Measurements from ENCODE around the gene MTTP.

Gene MTTP

DNA sequence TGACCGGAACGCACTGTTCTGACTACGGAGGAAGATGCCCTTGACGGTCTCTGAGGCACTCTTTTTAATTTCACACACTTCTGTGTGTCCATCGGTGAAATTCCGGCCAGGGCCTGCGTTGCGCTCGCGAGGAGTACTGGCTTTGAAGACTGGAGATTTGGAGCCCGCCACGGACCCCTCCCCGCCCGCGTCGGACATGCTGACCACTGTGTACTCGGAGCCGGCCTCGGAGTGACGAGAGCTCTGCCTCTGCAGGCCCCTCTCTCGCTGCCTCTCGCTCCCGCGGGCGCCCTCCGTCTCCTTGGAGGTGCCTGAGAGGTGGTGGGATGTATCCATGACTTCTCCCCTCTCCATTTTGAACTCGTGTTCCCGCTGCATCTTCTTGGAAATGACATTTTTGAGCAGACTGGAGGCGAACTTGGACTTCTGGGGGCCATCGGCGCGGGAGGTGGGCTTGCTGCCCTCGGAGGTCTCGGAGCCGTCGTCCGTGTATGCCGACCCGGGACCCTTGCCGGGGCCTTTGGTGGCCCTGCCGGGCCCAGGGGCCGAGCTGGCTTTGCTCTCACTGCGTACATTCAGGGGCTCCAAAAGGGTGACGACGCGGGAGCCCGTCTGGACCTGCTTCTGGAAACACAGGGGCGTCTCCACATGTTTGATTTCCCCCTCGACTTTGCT lies 77.3 kb downstream of the MTTP start:
- H3K4me2 ChIP-seq (ENCODE audit: low read length), result no peak overlapping the region
- peaks cover 10% of the 10 kb centered on the region for H3K4me1 ChIP-seq (ENCODE audit: insufficient read depth, low read length, severe bottlenecking)
- H3K27me3 ChIP-seq (ENCODE audit: insufficient read depth, low read length), result no peaks in the 10 kb centered on the region
- H3K79me2 ChIP-seq (ENCODE audit: insufficient read depth, low read length), result no peaks in the 10 kb centered on the region
- H3K9me2 ChIP-seq (ENCODE audit: low read depth, low read length), result no peaks in the 10 kb centered on the region
- no peaks in the 10 kb centered on the region for H3F3A ChIP-seq (ENCODE audit: insufficient read depth, low read length)
- H3K36me3 ChIP-seq (ENCODE audit: insufficient read depth, low read length), result no peaks in the 10 kb centered on the region
- H3K27ac ChIP-seq (ENCODE audit: low read depth, low read length, poor library complexity, severe bottlenecking), result no peak overlapping the region
- no peaks in the 10 kb centered on the region for H4K20me1 ChIP-seq (ENCODE audit: insufficient read depth, low read length)
- H3K4me3 ChIP-seq (ENCODE audit: low read depth, low read length, poor library complexity, severe bottlenecking), result no peak overlapping the region
- H2AFZ ChIP-seq (ENCODE audit: low read length), result no peak overlapping the region
- H3K9ac ChIP-seq (ENCODE audit: low read length), result no peak overlapping the region
- no peak for TF ChIP-seq EZH2 (IDR thresholded peaks at IDR 0.05; ENCODE audit: borderline replicate concordance, low read length)
- TF ChIP-seq, protein P1, sequence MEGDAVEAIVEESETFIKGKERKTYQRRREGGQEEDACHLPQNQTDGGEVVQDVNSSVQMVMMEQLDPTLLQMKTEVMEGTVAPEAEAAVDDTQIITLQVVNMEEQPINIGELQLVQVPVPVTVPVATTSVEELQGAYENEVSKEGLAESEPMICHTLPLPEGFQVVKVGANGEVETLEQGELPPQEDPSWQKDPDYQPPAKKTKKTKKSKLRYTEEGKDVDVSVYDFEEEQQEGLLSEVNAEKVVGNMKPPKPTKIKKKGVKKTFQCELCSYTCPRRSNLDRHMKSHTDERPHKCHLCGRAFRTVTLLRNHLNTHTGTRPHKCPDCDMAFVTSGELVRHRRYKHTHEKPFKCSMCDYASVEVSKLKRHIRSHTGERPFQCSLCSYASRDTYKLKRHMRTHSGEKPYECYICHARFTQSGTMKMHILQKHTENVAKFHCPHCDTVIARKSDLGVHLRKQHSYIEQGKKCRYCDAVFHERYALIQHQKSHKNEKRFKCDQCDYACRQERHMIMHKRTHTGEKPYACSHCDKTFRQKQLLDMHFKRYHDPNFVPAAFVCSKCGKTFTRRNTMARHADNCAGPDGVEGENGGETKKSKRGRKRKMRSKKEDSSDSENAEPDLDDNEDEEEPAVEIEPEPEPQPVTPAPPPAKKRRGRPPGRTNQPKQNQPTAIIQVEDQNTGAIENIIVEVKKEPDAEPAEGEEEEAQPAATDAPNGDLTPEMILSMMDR (IDR thresholded peaks at IDR 0.05; ENCODE audit: low read length), result no peak
- no peaks in the 10 kb centered on the region for H3K9me3 ChIP-seq (ENCODE audit: low read length)

DNA sequence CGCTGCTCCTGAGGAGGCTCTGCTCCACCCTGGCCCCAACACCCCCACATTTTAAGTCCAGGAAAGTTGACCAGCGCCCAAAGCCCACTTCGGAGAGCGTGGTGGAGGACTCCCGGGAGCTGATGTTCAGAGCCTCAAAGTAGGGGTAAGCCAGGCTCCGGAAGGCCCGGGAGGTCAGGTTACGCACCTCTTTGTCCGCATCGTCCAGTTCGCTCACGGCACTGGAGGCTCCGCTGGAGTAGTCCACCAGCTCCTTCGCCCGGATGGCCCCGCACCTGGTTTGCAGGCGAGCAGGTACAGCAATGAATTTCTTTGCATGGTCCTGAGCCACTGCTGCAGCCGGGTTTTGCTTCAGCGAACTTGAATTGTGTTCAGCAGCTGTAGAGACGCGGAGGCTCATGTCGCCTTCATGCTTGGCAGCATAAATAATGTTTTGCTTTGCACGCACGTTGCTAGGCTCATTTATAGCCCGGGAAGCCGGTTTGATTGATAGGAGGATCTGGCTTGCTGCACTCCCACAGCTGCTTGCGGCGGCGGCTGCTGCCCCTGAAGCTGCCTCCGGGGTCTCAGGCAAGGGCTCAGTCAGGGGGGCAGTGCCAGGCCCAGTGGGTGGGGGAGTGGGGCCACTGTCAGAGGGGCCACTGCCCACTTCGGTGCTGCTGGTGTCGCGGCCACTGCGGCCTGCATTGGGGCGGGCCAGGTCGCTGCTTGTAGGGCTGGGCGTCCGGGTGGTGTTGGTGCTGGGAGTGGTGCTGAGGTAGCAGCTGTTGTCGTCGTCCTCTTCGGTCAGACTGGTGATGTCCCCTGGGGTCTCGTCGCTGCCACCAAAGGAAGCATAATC lies 78.2 kb downstream of the MTTP start:
- peak overlapping the region; percentile 23 for H3K4me3 ChIP-seq (ENCODE audit: low read depth, low read length, poor library complexity, severe bottlenecking)
- H3K4me2 ChIP-seq (ENCODE audit: low read length), result peak overlapping the region; percentile 6; the same call in 1 of the 2 replicates
- H3K9me3 ChIP-seq (ENCODE audit: low read length), result no peaks in the 10 kb centered on the region
- H3K79me2 ChIP-seq (ENCODE audit: insufficient read depth, low read length), result no peaks in the 10 kb centered on the region
- no peaks in the 10 kb centered on the region for H3K36me3 ChIP-seq (ENCODE audit: insufficient read depth, low read length)
- H3F3A ChIP-seq (ENCODE audit: insufficient read depth, low read length), result no peaks in the 10 kb centered on the region
- peaks cover 10% of the 10 kb centered on the region for H3K4me1 ChIP-seq (ENCODE audit: insufficient read depth, low read length, severe bottlenecking)
- no peak overlapping the region for H3K9ac ChIP-seq (ENCODE audit: low read length)
- H3K27me3 ChIP-seq (ENCODE audit: insufficient read depth, low read length), result no peaks in the 10 kb centered on the region
- no peak overlapping the region for H3K27ac ChIP-seq (ENCODE audit: low read depth, low read length, poor library complexity, severe bottlenecking)
- no peaks in the 10 kb centered on the region for H3K9me2 ChIP-seq (ENCODE audit: low read depth, low read length)
- no peaks in the 10 kb centered on the region for H4K20me1 ChIP-seq (ENCODE audit: insufficient read depth, low read length)
- TF ChIP-seq EZH2 (IDR thresholded peaks at IDR 0.05; ENCODE audit: borderline replicate concordance, low read length), result no peak
- TF ChIP-seq, protein P1 (IDR thresholded peaks at IDR 0.05; ENCODE audit: low read length), result no peak
- no peak overlapping the region for H2AFZ ChIP-seq (ENCODE audit: low read length)

DNA sequence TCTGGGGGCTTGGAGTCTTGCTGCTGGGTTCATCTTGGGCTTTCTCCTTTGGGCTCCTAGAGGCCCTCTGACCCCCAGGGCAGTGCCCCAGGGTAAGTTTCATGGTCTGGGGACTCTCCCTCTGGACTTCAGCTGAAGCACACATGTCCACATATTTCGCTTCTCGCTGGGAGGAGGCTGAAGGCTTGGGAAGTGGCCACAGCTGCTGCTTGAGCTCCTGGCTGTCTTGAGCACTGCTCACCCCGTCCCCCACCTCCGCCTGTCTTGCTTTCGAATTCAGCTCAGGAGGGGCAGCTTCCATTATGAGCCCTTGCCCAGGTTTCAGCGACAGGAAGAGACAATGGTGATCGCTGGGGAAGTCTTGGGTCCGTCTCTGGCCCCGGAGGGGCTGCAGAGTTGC lies 79.3 kb downstream of the MTTP start:
- H3K9me3 ChIP-seq (ENCODE audit: low read length), result no peaks in the 10 kb centered on the region
- no peak overlapping the region for H3K9ac ChIP-seq (ENCODE audit: low read length)
- no peaks in the 10 kb centered on the region for H3F3A ChIP-seq (ENCODE audit: insufficient read depth, low read length)
- TF ChIP-seq, protein P1 (IDR thresholded peaks at IDR 0.05; ENCODE audit: low read length), result no peak
- no peak for TF ChIP-seq EZH2 (IDR thresholded peaks at IDR 0.05; ENCODE audit: borderline replicate concordance, low read length)
- H2AFZ ChIP-seq (ENCODE audit: low read length), result no peak overlapping the region
- no peaks in the 10 kb centered on the region for H3K36me3 ChIP-seq (ENCODE audit: insufficient read depth, low read length)
- H3K79me2 ChIP-seq (ENCODE audit: insufficient read depth, low read length), result no peaks in the 10 kb centered on the region
- H3K4me2 ChIP-seq (ENCODE audit: low read length), result no peak overlapping the region
- no peaks in the 10 kb centered on the region for H4K20me1 ChIP-seq (ENCODE audit: insufficient read depth, low read length)
- no peaks in the 10 kb centered on the region for H3K27me3 ChIP-seq (ENCODE audit: insufficient read depth, low read length)
- H3K9me2 ChIP-seq (ENCODE audit: low read depth, low read length), result no peaks in the 10 kb centered on the region
- H3K27ac ChIP-seq (ENCODE audit: low read depth, low read length, poor library complexity, severe bottlenecking), result no peak overlapping the region
- no peak overlapping the region for H3K4me3 ChIP-seq (ENCODE audit: low read depth, low read length, poor library complexity, severe bottlenecking)
- H3K4me1 ChIP-seq (ENCODE audit: insufficient read depth, low read length, severe bottlenecking), result peaks cover 7% of the 10 kb centered on the region

All from OCI-LY1 (cell line).